GM23338 (cell line): ENCODE measurements around the gene DTX1.

ENCODE experiments used
- CREB1 ChIP-seq: fragments of 250-450 bp; sonication (Bioruptor Pico); IDR thresholded peaks from 2 replicates; pipeline ENCODE4 v1.5.0; 2020; ENCODE audit warnings: low read depth, mild to moderate bottlenecking, moderate library complexity
- EZH2 ChIP-seq: fragments of 200-600 bp; sonication (generic); IDR thresholded peaks from one replicate; pipeline ENCODE4 v1.8.0; 2017; ENCODE audit warnings: antibody characterized with exemption, mild to moderate bottlenecking, low read depth; ENCODE audit not compliant: unreplicated experiment
- EZH2phosphoT487 ChIP-seq: fragments of 200-600 bp; sonication (generic); IDR thresholded peaks from one replicate; pipeline ENCODE4 v1.8.1; 2018; ENCODE audit warnings: antibody characterized with exemption; ENCODE audit not compliant: unreplicated experiment
- JUNB ChIP-seq: IDR thresholded peaks from one replicate; pipeline ENCODE4 v1.6.1; 2016; ENCODE audit warnings: antibody characterized with exemption; ENCODE audit not compliant: unreplicated experiment
- NANOG ChIP-seq: IDR thresholded peaks from 2 replicates; pipeline ENCODE4 v1.6.1; 2016; ENCODE audit warnings: antibody characterized with exemption, borderline replicate concordance
- POLR2AphosphoS5 ChIP-seq: IDR thresholded peaks from 2 replicates; pipeline ENCODE4 v1.6.1; 2016; ENCODE audit warnings: antibody characterized with exemption, low read depth
- REST ChIP-seq: IDR thresholded peaks from one replicate; pipeline ENCODE4 v1.6.1; 2018; ENCODE audit warnings: antibody characterized with exemption; ENCODE audit not compliant: unreplicated experiment
- ZNF331 ChIP-seq: fragments of 250-450 bp; sonication (Bioruptor Pico); IDR thresholded peaks from 2 replicates; pipeline ENCODE4 v1.5.0; 2020; ENCODE audit warnings: low read depth, mild to moderate bottlenecking, moderate library complexity
- TF ChIP-seq, protein P1 (sequence below), 2 experiments: fragments of 200-600 bp in 1 of 2; sonication (generic) in 1 of 2; conservative IDR thresholded peaks; 2 replicates each; pipeline versions ENCODE4 v1.5.1 to v1.6.1; 2016 to 2017; ENCODE audit warnings: antibody characterized with exemption in 2 of 2, low read depth in 2 of 2, mild to moderate bottlenecking in 2 of 2, moderate library complexity in 1 of 2

DNA sequence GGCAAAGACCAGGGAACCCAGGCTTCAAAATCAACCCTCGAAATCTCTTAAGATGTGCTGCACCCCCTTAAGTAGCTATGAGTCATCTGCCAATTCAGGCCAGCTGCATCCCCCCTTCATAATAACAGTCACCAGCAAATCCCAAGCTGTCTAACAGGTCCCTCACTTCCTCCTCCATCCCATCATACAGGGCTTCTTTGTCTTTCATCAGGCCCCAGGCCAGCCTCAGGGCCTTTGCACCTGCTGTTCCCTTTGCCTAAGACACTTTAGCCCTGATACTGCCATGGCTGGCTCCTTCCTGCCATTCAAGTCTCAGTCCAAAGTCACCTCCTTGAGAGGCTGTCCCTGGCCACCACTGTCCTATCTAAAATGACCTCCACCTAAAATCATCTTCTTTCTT lies 75.0 kb downstream of the DTX1 start:
- TF ChIP-seq EZH2 (no peak), EZH2phosphoT487 (no peak), REST (no peak), ZNF331 (no peak), POLR2AphosphoS5 (no peak), NANOG (no peak), CREB1 (CRISPR knock-in tag) (no peak), JUNB (no peak)
- TF ChIP-seq, protein P1, sequence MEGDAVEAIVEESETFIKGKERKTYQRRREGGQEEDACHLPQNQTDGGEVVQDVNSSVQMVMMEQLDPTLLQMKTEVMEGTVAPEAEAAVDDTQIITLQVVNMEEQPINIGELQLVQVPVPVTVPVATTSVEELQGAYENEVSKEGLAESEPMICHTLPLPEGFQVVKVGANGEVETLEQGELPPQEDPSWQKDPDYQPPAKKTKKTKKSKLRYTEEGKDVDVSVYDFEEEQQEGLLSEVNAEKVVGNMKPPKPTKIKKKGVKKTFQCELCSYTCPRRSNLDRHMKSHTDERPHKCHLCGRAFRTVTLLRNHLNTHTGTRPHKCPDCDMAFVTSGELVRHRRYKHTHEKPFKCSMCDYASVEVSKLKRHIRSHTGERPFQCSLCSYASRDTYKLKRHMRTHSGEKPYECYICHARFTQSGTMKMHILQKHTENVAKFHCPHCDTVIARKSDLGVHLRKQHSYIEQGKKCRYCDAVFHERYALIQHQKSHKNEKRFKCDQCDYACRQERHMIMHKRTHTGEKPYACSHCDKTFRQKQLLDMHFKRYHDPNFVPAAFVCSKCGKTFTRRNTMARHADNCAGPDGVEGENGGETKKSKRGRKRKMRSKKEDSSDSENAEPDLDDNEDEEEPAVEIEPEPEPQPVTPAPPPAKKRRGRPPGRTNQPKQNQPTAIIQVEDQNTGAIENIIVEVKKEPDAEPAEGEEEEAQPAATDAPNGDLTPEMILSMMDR (conservative IDR thresholded peaks at IDR 0.05; ENCODE audit: low read depth in 2 of 2) = no peak
